GM18907 (cell line): Measurements from ENCODE around the gene ADK.
"Not testable (repeated sequence)": the region's sequence is repeated elsewhere in the genome, so short reads cannot be mapped to it uniquely, and the experiment has no call there.

ENCODE experiments used
- ATAC-seq: cut with Tn5 transposase; IDR thresholded peaks from one replicate; pipeline ENCODE4 v1.9.1; 2021; ENCODE audit warnings: mild to moderate bottlenecking, moderate library complexity; ENCODE audit not compliant: unreplicated experiment

ADK gene

DNA sequence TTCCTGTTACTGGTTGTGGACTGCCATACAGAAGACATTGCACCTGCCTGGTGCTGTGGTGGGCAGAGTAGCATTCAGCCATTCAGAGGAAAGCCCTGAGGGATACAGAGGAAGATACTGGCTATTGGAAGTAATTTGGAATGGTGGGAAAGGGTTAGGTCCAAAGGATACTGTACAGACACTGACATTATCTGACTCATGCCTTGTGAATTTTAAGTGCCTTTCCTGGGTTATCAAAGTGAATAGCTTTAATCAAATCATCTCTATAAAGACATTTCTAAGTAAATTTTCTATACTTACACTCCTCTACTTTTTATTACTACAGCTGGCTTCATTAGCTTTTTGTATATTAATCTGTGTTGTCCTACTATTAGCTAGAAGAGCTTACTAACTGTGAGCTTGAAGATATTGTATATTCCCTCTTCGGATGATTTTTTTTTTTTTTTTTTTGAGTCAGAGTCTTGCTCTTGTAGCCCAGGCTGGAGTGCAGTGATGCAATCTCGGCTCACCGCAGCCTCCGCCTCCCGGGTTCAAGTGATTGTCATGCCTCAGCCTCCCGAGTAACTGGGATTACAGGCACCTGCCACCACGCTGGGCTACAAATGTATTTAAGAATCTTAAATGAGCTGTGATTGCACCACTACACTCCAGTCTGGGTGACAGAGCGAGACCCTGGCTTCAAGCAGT lies 186.5 kb downstream of the ADK start:
- no peak for ATAC-seq

DNA sequence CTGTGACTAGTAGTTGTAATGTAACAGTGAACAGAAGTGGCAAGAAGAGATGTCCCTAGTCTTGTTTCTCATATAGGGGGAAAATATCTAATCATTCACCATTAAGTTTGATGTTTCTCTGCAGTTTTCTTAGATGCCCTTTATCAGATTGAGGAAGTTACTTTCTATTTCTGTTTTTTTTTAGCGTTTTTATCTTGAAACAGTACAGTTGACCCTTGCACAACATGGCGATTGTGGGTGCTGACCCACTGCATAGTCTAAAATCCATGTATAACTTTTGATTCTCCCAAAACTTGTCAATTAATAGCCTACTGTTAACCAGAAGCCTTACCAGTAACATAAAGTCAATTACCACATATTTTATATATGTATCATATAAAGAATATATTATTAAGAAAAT lies 192.0 kb downstream of the ADK start:
- no peak for ATAC-seq

DNA sequence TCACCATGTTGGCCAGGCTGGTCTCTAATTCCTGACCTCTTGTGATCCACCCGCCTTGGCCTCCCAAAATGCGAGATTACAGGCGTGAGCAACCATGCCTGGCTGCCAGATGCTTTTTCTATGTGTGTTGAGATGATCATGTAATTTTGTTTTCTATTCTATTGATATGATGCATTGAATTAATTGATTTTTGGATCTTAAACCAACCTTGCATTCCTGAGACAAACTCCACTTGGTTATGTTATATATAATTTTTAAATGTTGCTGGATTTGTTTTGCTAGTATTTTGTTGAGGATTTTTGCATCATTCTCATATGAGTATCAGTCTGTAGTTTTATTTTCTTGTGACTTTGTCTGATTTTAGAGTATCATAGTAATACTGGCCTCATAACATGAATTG lies 192.8 kb downstream of the ADK start:
- no peak for ATAC-seq

DNA sequence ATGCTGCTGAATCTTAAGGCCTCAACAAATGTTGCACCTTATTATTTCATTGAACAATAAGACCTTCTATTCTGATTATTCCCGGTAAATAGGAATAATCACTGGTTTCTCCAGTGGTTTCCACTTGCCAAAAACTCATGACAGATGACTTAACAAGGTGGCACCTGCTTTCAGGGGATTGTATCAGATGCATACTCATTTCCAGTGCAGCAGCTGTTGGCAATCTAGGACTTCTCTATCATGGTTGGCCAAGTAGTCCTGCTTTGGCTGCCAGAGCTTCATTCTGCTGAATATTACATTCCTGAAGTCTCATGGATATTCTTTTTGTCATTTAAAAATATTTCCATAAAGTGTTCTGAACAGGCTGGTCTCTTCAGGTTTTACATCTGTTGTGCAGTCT lies 193.3 kb downstream of the ADK start:
- no peak for ATAC-seq

DNA sequence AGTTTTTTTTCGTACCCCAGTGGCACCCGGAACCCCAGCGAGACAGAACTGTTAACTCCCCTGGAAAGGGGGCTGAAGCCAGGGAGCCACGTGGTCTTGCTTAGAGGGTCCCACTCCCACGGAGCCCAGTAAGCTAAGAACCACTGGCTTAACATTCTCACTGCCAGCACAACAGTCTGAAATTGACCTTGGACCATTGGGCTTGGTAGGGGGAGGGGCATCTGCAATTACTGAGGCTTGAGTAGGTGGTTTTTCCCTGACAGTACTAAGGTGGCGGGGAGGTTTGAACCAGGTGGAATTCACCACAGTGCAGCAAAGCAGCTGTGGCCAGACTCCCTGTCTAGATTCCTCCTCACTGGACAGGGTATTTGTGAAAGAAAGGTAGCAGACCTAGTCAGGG lies 196.5 kb downstream of the ADK start:
- no peak for ATAC-seq

DNA sequence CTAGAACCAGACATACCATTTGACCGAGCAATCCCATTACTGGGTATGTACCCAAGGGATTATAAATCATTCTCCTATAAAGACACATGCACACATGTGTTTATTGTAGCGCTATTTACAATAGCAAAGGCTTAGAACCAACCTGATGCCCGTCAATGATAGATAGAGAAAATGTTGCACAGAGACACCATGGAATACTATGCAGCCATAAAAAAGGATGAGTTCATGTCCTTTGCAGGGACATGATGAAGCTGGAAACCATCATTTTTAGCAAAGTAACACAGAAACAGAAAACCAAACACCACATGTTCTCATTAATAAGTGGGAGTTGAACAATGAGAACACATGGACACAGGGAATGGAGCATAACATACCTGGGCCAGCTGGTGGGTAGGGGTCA lies 202.0 kb downstream of the ADK start:
- not testable (repeated sequence) for ATAC-seq

DNA sequence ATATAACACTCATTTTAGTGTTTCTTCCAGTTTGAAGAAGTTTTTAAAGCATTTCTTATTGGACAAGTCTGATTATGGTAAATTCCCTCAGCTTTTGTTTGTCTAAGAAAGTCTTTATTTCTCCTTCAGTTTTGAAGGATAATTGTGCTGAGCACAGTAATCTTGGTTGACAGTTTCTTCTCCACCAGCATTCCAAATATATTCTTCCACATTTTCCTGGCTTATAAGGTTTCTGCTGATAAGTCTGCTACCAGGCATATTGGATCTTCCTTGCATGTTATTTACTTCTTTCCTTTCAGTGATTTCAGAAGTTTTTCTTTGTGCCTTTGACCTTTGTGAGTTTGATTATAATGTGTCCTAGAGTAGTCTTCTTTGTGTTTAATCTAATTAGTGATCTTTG lies 210.7 kb downstream of the ADK start:
- no peak for ATAC-seq

DNA sequence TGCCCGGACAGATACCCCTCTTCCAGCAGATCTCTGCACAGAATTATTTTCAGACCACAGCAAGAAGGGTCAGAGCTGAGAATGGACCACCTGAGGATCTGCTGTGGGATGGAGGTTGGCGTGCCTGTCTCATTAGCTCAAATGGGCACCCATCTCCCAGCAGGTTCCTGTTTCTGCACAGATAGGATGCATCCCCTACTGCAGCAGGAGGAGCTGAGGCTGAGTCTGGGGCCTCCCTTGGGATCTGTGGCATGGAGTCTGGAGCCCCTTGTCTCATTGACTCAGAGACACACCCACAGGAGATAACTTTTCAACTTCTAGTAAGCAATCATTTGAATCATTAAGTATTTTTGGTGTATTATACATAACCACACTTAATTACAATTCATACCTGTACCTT lies 212.7 kb downstream of the ADK start:
- no peak for ATAC-seq

DNA sequence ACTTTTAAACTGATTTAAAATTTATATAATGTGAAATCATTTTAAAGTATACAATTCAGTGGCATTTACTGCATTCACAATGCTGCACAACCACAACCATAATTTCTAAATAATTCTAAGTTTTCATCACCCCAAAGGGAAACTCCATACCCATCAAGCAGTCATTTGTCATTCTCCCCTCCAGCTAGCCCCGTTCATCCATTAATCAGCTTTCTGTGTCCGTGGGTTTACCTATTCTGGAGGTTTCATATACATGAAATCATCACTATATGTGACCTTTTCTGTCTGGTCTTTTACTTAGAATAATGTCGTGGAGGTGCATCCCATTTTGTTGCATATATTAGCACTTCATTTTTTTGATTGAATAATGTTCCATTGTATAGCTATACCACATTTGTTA lies 214.1 kb downstream of the ADK start:
- ATAC-seq: no peak

DNA sequence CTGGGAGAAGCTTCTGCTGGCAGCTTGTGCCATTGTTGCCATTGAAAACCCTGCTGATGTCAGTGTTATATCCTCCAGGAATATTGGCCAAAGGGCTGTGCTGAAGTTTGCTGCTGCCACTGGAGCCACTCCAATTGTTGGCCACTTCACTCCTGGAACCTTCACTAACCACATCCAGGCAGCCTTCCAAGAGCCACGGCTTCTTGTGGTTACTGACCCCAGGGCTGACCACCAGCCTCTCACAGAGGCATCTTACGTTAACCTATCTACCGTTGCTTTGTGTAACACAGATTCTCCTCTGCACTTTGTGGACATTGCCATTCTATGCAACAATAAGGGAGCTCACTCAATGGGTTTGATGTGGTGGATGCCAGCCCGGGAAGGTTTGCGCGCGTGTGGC lies 220.7 kb downstream of the ADK start:
- ATAC-seq: no peak

DNA sequence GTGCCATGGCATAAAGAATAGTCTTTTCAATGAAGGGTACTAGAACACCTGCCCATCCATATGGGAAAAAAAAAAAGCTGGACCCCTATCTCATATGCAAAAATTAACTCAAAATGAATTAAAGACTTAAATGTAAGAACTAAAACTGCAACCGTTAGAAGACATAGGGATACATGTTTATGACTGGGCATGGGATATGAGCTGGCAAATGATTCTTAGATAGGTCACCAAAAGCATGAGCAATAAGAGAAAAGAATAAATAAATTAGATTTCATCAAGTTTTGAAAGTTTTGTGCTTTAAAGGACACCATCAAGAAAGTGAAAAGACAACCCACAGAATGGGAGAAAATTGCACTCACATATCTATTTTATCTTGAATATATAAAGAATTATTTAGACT lies 222.0 kb downstream of the ADK start:
- ATAC-seq: no peak

DNA sequence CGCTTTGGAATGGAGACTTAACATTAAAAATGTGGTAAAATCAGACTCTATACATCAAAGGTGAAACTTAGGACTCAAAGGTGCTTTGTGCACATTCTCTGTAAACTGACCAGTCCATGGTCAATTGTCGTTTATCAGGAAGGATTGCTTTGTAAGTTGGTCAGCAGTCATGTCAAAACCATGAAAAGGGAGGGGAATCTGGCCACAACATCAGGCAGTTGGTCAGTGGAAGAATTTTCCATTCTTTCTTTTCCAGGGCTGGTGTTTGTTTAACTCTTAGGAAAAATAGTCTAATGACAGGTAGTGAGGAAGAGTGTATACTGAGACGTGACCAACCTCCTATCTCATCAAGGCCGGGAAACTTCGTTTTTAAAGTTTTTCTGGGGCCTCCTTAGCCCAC lies 226.5 kb downstream of the ADK start:
- no peak for ATAC-seq

DNA sequence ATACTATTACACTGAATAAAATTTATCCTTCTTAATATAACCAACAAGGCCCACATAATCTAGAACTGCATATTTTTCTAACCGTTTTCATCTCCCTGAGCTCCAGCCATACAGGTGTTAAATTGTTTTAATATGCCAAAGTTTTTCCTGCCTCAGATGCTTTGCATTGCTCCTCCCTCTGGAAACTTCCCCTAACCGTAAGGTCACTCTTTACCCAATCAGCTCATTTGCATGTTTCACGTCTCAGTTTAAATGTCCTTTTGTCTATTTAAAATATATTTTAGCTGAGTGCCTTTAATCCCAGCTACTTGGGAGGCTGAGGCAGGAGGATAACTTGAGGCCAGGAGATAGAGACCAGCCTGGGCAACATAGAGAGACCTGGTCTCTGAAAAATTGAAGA lies 228.5 kb downstream of the ADK start:
- ATAC-seq: no peak

DNA sequence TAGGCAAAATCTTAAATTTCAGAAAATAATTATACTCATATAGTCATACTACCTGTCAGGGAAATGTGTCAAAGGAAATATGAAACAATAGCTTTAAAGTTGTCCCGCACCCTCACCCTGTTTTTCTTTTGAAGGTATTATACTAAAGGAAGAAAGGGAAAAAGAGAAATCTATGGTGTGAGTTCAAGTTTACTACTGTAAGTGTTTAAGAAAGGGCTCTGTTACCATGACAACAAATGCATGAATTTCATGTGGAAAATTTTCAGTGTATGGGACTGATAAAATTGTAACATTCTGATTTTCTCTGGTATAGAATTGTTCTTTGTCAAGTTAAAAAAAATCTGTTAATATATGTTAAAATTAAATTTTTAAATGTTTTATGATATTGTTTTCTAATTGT lies 229.8 kb downstream of the ADK start:
- no peak for ATAC-seq

DNA sequence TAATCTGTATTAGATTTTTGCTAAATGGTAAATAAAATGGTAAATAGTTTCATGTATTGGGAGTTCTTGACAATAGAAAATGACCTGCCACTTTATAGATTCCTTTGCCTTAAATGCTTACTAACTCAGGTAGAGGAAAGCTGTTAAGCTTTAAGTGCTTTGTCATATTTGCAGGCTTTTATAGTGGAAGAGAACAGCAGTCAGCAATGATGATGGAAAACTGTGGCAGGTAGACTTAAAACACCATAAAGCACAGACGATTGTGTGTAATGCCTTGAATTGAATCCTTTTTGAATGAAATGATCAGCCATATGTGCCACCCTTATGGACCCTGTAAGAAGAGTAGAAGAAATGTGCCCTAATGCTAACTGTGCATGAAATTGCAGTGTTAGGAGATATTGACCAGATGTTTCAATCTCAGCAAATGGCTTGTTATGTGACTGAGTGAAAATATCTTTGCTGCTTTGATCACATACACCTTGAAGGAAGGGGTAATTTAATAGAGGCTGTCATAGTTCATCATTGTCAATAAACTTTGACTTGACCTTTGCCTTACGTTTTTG lies 230.4 kb downstream of the ADK start:
- no peak for ATAC-seq

DNA sequence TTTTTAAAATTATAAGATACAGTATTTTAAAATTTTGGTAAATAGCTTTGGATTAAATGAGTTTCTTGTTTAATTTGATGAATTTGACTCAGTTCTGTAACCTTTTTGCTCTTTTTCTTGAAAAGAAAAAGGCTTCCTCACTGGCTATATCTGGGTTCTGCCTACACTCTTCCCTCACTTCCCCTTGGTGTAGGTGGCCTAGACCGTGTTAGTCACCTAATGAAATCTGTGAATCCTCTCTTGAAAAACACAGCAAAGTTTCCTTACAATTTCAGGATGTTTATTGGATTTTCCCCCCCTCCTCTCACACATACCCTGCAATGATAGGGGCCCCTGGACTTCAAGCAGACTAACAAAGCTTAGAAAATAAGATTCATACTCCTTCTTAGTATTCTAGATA lies 231.6 kb downstream of the ADK start:
- ATAC-seq: no peak

DNA sequence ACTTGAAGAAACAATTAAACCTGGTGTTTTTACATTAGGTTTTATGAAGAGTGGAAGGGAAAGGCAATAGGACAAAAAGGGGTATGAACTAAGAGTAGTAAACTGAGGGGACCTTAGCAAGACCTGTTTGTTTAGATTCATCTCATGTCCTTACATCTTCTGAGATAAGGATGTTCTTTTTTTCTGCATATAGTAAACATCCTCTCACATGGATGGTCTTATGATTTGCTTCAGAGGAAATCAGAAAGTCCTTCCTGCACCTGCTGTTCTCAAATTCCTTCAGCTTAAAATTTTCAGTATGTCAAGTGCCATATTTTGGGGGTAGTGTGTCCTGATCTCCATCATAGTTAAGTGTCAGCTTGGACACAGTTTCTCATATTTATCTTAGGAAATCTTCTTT lies 232.6 kb downstream of the ADK start:
- ATAC-seq: no peak

DNA sequence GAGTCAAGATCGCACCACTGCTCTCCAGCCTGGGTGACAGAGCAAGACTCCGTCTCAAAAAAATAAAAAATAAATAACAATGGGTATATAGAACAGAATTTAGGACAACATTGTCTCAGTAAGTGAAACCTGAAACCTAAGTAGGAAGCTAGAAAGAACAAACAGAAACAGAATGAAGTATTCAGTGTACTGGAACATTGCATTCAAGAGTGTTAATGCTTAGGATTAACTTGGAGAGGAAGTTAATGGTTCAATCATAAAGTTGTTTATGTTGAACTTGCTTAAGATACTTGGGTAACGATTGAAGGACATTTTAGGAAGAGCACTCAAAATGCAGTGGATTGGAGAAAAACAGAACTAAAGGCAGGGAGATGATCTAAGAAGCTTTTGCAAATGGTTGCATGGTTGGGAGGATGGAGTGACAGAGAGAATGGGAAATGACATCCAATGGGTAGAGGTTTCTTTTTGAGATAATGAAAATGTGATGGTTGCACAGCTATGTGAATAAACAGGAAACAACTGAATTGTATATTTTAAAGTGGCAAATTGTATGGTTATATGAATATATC lies 233.7 kb downstream of the ADK start:
- no peak for ATAC-seq

DNA sequence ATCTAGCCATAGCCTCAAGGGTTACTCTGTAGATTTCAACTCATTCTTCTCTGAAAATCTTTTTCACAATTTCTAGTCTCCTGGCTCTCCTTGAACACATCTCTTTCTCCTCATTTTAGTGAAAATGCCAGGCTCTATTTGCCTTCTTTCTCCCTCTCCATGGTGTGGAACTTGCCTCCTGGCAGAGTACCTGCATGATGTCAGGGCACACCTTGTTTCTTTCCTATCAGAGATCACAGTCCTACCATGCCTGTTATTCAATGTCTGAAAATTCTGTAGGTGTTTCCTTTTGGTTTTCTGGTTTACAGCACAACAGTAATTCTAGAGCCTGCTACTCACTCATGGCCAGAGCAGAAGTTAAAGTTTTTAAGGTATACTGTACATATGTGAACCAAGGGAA lies 237.8 kb downstream of the ADK start:
- ATAC-seq: no peak

DNA sequence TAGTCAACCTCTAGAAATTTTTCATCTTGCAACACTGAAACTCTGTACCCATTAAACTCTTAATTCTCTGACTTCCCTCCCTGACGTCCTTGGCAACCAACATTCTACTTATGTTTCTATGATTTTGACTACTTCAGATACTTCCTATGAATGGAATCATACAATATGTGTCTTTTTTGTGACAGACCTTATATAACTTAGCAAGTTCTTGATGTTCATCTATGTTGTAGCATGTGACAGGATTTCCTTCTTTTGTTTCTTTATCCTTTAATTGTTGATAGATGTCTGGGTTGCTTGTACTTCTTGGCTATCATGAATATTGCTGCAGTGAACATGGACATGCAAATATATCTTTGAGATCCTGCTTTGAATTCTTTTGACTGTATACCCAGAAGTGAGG lies 240.8 kb downstream of the ADK start:
- no peak for ATAC-seq

DNA sequence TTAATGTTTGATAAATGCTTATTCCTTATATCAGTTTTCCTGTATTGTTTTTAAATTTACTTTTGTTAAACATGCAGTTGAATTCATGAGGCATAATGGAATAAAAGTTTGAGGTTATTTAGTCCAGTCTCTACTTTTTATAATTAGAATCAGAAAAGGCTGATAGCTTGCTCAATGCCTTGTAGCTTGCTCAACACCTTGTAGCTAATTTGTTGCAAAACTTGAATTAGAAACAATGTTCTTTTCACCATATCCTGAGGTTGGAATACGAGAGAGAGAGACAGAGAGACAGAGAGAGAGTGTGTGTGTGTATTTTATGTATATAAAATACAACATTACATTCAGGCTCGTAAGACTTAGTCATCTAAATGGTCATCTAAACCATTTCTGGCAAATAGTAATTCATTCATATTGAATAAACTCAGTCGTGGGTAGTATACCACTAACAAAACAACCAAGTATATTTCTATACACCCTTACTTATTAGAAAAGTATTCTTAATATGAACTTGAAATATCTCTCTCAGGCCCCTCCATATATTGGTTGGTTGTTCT lies 243.5 kb downstream of the ADK start:
- ATAC-seq: no peak

DNA sequence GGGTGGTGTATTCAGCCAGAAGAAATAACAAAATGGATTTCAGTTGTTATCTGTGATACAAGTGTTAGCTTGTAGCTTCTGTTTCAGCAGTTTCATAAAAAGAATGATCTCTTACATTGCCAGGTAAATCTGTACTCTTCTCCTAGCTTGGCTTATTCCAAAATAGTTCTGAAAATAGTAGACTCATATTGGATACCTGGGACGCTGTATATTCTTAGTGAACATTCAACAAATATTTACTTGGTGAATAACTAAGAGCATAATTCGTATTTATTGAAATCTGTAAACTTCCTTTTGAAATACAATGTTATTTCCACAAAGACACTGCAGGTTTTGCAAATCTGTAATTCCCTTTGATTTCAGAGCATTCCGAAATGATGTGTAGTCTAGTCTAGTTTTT lies 249.2 kb downstream of the ADK start:
- ATAC-seq: no peak

DNA sequence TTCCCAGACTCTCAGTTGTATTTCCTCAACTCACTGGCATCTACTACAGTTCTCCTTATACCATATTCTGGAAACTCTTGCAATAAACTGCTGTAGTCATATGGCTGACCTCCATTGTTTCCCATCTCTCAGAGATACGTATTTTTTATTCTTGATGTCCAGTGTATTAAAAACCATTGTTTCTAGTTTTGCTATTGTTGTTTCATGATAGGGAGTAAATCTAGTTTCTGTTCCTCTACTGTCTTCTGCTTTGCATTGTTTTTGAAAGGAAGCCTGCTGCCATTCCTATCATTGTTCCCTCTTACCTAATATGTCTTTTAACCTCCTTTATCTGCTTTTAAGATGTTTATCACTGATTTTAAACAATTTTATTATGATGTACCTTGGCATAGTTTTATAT lies 255.0 kb downstream of the ADK start:
- no peak for ATAC-seq
